HG03108 (cell line): ENCODE results near the gene RUNDC3A.
"Not testable (repeated sequence)": the region's sequence is repeated elsewhere in the genome, so short reads cannot be mapped to it uniquely, and the experiment has no call there.

Experiments
- ATAC-seq: cut with Tn5 transposase; IDR thresholded peaks from one replicate; pipeline ENCODE4 v1.9.1; 2021; ENCODE audit warnings: moderate library complexity; ENCODE audit not compliant: unreplicated experiment

RUNDC3A gene

GRCh38 chr17:44356241-44356640 is 47.8 kb downstream of the RUNDC3A start:
- no peak for ATAC-seq

- no peak for ATAC-seq
Observed at GRCh38 chr17:44358066-44358465, 49.7 kb downstream of the RUNDC3A start.

GRCh38 chr17:44359006-44359405 is 50.6 kb downstream of the RUNDC3A start:
- no peak for ATAC-seq

- ATAC-seq = no peak
Observed at GRCh38 chr17:44359458-44360143, 51.2 kb downstream of the RUNDC3A start.

- ATAC-seq = no peak
Observed at GRCh38 chr17:44360144-44360533, 51.7 kb downstream of the RUNDC3A start.

GRCh38 chr17:44360826-44361225 is 52.4 kb downstream of the RUNDC3A start:
- ATAC-seq = no peak

GRCh38 chr17:44361292-44362260 is 53.2 kb downstream of the RUNDC3A start:
- no peak for ATAC-seq

- no peak for ATAC-seq
Observed at GRCh38 chr17:44362459-44362948, 54.1 kb downstream of the RUNDC3A start.

- no peak for ATAC-seq
Observed at GRCh38 chr17:44362949-44363612, 54.7 kb downstream of the RUNDC3A start.

GRCh38 chr17:44363613-44364159 is 55.3 kb downstream of the RUNDC3A start, which contains the start of gene FAM171A2:
FAM171A2 (minus strand) TSS chr17:44363853; CDS start chr17:44363714, 139 bp downstream.
- no peak for ATAC-seq

- ATAC-seq = not testable (repeated sequence)
Observed at GRCh38 chr17:44365051-44365450, 56.6 kb downstream of the RUNDC3A start.

GRCh38 chr17:44367231-44367979 is 59.0 kb downstream of the RUNDC3A start:
- ATAC-seq = no peak
